Stomach smooth muscle (tissue), 2 donors: ENCODE results near the gene CYP39A1.

Experiments
- H3K27ac ChIP-seq: one replicate; pipeline ENCODE4 v1.7.0; 2013; ENCODE audit warnings: mild to moderate bottlenecking, low read length, inconsistent platforms
- H3K27me3 ChIP-seq, 2 donors: one replicate each; pipeline ENCODE4 v1.7.0; 2013; ENCODE audit warnings: low read length in 2 of 2; ENCODE audit not compliant: insufficient read depth in 2 of 2, control insufficient read depth in 1 of 2
- H3K36me3 ChIP-seq, 2 donors: one replicate each; pipeline ENCODE4 v1.7.0; 2013; ENCODE audit warnings: low read length in 2 of 2; ENCODE audit not compliant: control insufficient read depth in 2 of 2, insufficient read depth in 2 of 2
- H3K4me1 ChIP-seq: one replicate; pipeline ENCODE4 v1.7.0; 2013; ENCODE audit warnings: low read length; ENCODE audit not compliant: control insufficient read depth, insufficient read depth
- H3K4me3 ChIP-seq, 2 donors: one replicate each; pipeline ENCODE4 v1.7.0; 2013; ENCODE audit warnings: low read length in 2 of 2
- H3K9ac ChIP-seq, 2 donors: one replicate each; pipeline ENCODE4 v1.7.0; 2013; ENCODE audit warnings: low read length in 2 of 2, mild to moderate bottlenecking in 1 of 2
- H3K9me3 ChIP-seq, 2 donors: one replicate each; pipeline ENCODE4 v1.7.0; 2013; ENCODE audit warnings: low read length in 2 of 2; ENCODE audit not compliant: control insufficient read depth in 2 of 2
- donor health status: healthy.
- donor health status: Pancreatic carcinoma.

The CYP39A1 gene

GRCh38 chr6:46677314-46677654, 24.7 kb upstream of the CYP39A1 start:
- H3K9ac ChIP-seq, result no peak overlapping the region
- H3K36me3 ChIP-seq, result peaks cover 11 to 12% of the 10 kb centered on the region in 2 donors
- no peak overlapping the region for H3K4me3 ChIP-seq
- H3K9me3 ChIP-seq, result no peaks in the 10 kb centered on the region
- no peaks in the 10 kb centered on the region for H3K27me3 ChIP-seq
- H3K4me1 ChIP-seq, result no peaks in the 10 kb centered on the region
- no peak overlapping the region for H3K27ac ChIP-seq

- Histone ChIP-seq H3K27me3 (no peaks in the 10 kb centered on the region), H3K9ac (no peak overlapping the region), H3K4me1 (no peaks in the 10 kb centered on the region), H3K4me3 (no peak overlapping the region), H3K36me3 (peaks cover 11 to 12% of the 10 kb centered on the region in 2 donors), H3K27ac (no peak overlapping the region), H3K9me3 (no peaks in the 10 kb centered on the region)
These were observed 24.1 kb upstream of the CYP39A1 start for GRCh38 chr6:46676604-46677313.

GRCh38 chr6:46674410-46674809, 21.8 kb upstream of the CYP39A1 start:
- Histone ChIP-seq H3K4me3 (no peak overlapping the region), H3K27me3 (no peaks in the 10 kb centered on the region), H3K4me1 (no peaks in the 10 kb centered on the region), H3K9me3 (no peaks in the 10 kb centered on the region), H3K9ac (no peak overlapping the region), H3K27ac (no peak overlapping the region), H3K36me3 (peaks cover 14% of the 10 kb centered on the region in 2 donors)

DNA sequence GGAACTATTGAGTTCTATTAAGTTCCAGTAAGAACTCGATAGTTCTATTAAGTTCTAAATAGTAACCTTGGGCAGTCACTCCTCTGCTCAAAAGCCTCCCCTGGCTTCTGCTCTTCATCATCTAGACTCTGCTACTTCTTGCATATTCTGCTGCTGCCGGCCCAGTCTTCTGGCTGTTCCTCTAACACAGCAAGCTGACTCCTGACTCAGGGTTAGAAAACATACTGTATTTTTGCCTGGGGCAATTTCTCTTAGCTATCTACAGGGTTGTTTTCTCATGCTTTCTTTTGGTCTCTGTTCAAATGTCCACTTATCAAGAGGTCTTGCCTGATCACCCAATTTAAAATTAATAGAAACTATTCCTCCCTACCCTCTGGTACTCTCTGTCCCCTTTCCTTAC, 14.8 kb upstream of the CYP39A1 start:
- Histone ChIP-seq H3K9ac (no peak overlapping the region), H3K27ac (no peak overlapping the region), H3K36me3 (peaks cover 11 to 15% of the 10 kb centered on the region in 2 donors), H3K4me3 (no peak overlapping the region), H3K27me3 (no peaks in the 10 kb centered on the region), H3K4me1 (no peaks in the 10 kb centered on the region), H3K9me3 (no peaks in the 10 kb centered on the region)

DNA sequence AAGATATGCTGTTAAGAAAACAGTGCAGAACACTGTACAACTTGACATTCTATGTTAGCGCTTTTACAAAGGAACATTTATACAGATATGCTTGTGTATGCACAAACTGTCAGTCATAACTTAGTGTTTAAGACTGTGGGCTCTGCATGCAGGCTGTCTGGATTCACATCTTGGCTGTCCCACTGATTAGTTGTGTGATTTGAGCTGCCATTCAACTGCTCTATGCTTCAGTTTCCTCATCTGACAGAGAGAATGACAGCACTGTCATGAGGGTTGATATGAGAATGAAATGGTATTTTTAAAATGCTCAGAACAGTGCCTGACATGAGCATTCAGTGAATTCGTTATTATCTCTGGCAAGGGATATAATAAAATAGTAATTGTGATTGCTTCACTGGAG, 8.9 kb upstream of the CYP39A1 start:
- Histone ChIP-seq H3K36me3 (peaks cover 4 to 15% of the 10 kb centered on the region in 2 donors), H3K4me3 (no peak overlapping the region), H3K9me3 (no peaks in the 10 kb centered on the region), H3K9ac (no peak overlapping the region), H3K27ac (no peak overlapping the region), H3K4me1 (no peaks in the 10 kb centered on the region), H3K27me3 (no peaks in the 10 kb centered on the region)

- Histone ChIP-seq H3K27ac (no peak overlapping the region), H3K4me1 (no peaks in the 10 kb centered on the region), H3K27me3 (no peaks in the 10 kb centered on the region), H3K36me3 (peaks cover under 1 to 10% of the 10 kb centered on the region in 2 donors), H3K4me3 (no peak overlapping the region), H3K9me3 (no peaks in the 10 kb centered on the region), H3K9ac (no peak overlapping the region)
These were observed 5.0 kb upstream of the CYP39A1 start for GRCh38 chr6:46657642-46658041.

DNA sequence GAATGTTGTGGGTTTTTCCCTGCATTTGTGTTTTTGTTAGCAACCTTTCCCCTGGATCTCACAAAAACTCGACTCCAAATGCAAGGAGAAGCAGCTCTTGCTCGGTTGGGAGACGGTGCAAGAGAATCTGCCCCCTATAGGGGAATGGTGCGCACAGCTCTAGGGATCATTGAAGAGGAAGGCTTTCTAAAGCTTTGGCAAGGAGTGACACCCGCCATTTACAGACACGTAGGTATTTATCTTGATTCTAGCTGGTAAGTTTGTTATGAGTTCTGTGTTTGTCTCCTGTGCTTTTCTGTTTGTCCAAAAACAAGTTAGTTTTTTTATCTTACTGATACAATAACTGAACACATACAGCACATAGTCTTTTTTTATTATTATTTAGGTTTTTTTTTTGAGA, 3.2 kb upstream of the CYP39A1 start:
- Histone ChIP-seq H3K27ac (no peak overlapping the region), H3K4me1 (no peaks in the 10 kb centered on the region), H3K9me3 (no peaks in the 10 kb centered on the region), H3K36me3 (peaks cover 0 to 6% of the 10 kb centered on the region in 2 donors), H3K4me3 (no peak overlapping the region), H3K9ac (no peak overlapping the region), H3K27me3 (no peaks in the 10 kb centered on the region)

DNA sequence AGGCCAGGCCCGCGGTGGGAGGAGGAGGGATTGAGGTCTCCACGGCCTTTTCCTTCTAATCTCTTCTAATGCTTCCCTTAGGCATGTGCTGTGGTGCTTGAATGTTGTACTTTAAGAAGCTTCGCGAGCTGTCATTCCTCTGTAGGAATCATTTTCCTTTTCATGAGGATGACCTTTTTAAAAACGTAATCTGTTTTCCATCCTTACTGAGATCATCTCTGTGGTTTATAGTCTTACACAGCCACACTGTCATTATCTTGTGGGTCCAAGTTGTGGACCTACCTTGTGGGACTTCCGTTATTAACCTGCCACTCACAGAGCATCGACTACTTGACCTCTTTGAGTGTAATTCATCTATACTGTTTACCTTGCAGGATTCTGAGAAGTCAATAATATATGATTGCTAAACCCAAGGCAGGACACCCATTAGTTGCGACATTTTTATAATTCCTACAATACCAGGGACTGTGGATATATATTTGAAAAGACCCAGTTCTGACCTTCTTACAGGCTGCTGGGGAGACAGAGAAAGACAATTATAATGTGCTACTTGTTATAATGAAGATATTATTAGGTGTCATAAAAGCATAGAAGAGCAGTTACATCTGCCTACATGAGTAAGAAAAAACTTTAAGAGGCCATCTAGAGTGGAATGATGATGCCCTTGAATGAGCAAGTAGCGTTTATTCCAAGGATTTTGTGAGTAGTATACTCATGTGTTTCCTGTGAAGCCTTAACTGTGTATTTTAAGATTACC, 999 bp upstream of the CYP39A1 start:
- Histone ChIP-seq H3K4me3 (peak overlapping the region; percentile 94 to 99), H3K27ac (peak overlapping the region; percentile 68), H3K4me1 (no peaks in the 10 kb centered on the region), H3K9ac (peak overlapping the region; percentile 85 to 88), H3K27me3 (no peaks in the 10 kb centered on the region), H3K36me3 (peaks cover 0 to 3% of the 10 kb centered on the region in 2 donors), H3K9me3 (no peaks in the 10 kb centered on the region)

DNA sequence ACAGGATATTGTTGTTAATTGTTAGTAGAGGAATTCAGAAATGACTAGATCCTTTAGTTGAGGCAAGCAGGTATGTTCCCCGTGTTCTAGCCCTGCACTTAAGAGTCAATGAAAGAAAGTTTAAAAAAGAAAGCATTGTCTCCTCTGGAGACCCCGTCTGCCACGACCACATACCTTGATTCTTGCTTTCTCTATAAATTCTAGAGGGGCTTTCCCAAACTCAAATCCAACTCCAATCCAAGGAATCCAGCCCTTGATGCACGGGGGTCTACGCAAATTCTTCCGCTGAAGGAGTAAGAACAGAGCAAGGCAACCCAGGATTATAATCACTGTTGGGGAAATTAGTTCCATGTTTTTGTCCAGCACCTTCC, 401 bp downstream of the CYP39A1 start:
- Histone ChIP-seq H3K27me3 (no peaks in the 10 kb centered on the region), H3K9me3 (no peaks in the 10 kb centered on the region), H3K4me3 (peak overlapping the region; percentile 94 to 99), H3K27ac (peak overlapping the region; percentile 25), H3K9ac (peak overlapping the region; percentile 76 to 85), H3K36me3 (no peaks in the 10 kb centered on the region), H3K4me1 (no peaks in the 10 kb centered on the region)

- no peaks in the 10 kb centered on the region for H3K4me1 ChIP-seq
- H3K9me3 ChIP-seq, result no peaks in the 10 kb centered on the region
- no peaks in the 10 kb centered on the region for H3K27me3 ChIP-seq
- H3K4me3 ChIP-seq, result peak overlapping the region; percentile 94 to 99
- H3K27ac ChIP-seq, result no peak overlapping the region
- no peaks in the 10 kb centered on the region for H3K36me3 ChIP-seq
- peak overlapping the region; percentile 76 to 85 for H3K9ac ChIP-seq
These were observed 802 bp downstream of the CYP39A1 start for GRCh38 chr6:46651816-46652215.

DNA sequence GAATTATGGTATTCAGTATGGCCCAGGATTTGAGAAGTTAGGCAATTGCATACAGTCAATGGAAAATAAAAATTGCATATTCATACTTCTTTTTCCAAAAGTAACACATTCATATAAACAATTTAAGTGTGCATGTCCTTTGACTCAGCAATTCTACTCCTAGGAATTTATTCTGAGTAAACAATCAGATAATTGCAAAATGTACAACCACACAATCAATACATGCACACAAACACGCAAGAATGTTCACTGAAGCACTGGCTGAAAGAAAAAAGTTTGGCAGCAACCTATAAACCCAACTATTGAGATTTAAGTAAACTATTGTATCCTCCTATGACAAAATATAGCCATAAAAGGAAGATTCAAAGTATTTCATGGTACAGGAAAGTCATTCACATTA, 1.6 kb downstream of the CYP39A1 start:
- Histone ChIP-seq H3K27me3 (no peaks in the 10 kb centered on the region), H3K4me1 (no peaks in the 10 kb centered on the region), H3K9ac (no peak overlapping the region), H3K9me3 (no peaks in the 10 kb centered on the region), H3K27ac (no peak overlapping the region), H3K4me3 (peak overlapping the region; percentile 1 to 94), H3K36me3 (no peaks in the 10 kb centered on the region)
